ENCODE measurements around the gene ACSF3.

ACSF3 gene

DNA sequence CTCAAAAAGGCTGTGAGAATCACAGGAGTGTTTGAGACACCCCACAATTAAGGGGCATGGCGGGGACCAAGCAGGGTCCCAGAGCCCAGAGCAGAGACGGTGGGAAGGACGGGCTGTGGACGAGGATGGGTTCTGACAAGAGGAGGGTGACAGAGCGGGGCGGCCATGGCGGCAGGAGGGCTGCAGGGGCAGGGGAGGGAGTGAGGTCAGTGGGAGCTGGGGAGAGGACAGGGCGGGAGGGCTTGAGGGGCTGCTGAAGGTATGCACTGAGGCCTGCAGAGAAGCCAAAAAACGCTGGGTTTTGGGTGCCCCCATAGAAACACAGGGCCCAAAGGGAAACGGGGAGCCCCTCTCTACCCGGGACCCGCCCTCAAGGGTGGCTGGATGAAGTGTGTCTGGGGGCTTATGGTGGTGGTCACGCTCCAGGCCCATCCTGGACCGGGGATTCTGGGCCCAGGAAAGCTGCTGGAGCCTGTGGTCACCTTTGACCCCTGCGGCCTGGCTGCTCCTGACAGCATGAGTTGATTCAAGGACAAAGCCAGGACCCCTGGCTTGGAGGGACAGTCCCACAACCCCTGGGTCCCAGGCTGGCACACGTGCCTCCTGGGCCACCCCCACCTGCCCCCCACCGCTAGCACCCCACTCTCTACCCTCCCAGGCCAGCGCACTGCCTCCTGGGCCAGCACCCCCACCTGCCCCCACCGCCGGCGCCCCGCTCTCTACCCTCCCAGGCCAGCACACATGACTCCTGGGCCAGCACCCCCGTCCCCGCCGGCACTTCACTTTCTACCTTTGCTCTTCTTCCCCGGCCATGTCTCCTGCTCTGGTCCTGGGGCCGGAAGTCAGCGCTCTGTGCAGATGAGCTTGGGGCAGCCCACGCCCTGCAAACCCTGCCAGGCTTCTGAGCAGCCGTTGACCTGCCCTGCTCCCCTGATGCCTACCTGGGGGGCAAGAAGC lies 31.0 kb upstream of the ACSF3 start:
- DNase-seq (ENCODE audit: extremely low read depth, insufficient read length): no peak
- Histone ChIP-seq H3K27me3 (replicated peaks; ENCODE audit: control insufficient read depth, insufficient read depth, low read length) (no peaks in the 10 kb centered on the region; the same call in 1 of the 2 replicates), H3K36me3 (ENCODE audit: control insufficient read depth, insufficient read depth, low read length) (no peaks in the 10 kb centered on the region), H3K4me3 (replicated peaks; ENCODE audit: low read depth, low read length) (no peak overlapping the region)
- TF ChIP-seq, protein P1, sequence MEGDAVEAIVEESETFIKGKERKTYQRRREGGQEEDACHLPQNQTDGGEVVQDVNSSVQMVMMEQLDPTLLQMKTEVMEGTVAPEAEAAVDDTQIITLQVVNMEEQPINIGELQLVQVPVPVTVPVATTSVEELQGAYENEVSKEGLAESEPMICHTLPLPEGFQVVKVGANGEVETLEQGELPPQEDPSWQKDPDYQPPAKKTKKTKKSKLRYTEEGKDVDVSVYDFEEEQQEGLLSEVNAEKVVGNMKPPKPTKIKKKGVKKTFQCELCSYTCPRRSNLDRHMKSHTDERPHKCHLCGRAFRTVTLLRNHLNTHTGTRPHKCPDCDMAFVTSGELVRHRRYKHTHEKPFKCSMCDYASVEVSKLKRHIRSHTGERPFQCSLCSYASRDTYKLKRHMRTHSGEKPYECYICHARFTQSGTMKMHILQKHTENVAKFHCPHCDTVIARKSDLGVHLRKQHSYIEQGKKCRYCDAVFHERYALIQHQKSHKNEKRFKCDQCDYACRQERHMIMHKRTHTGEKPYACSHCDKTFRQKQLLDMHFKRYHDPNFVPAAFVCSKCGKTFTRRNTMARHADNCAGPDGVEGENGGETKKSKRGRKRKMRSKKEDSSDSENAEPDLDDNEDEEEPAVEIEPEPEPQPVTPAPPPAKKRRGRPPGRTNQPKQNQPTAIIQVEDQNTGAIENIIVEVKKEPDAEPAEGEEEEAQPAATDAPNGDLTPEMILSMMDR (IDR thresholded peaks at IDR 0.05; ENCODE audit: insufficient read depth, low read length, poor library complexity, severe bottlenecking): no peak

DNA sequence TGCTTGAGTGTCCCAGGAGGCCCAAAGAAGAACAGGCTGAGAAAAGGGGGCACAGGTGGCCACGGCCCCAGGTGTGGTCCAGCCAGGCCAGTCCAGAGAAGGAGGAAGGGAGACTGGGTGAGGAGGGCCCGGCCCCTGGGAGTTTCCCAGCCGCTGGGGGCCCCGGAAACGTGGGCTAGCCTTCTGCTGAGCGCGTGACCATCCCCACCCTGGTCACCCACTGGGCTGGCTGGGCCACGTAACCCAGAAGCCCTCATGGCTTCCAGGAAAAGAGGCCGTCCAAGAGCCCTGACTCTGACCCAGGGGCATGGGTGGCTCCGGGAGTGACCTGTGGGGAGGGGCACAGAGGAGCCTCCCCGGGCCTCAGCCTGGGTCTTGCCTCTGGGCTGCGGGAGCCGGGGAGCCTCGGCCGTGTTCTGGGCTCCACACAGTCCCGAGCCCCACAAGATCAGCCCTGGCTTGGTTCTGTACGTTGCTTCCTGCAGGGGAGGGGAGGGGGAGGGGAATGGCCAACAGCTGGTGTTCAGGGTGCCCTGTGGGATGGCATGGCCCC lies 29.8 kb upstream of the ACSF3 start:
- Histone ChIP-seq H3K36me3 (ENCODE audit: control insufficient read depth, insufficient read depth, low read length) (no peaks in the 10 kb centered on the region), H3K4me3 (replicated peaks; ENCODE audit: low read depth, low read length) (no peak overlapping the region), H3K27me3 (replicated peaks; ENCODE audit: control insufficient read depth, insufficient read depth, low read length) (no peaks in the 10 kb centered on the region; the same call in 1 of the 2 replicates)
- TF ChIP-seq, protein P1 (IDR thresholded peaks at IDR 0.05; ENCODE audit: insufficient read depth, low read length, poor library complexity, severe bottlenecking): no peak
- DNase-seq (ENCODE audit: extremely low read depth, insufficient read length): no peak

DNA sequence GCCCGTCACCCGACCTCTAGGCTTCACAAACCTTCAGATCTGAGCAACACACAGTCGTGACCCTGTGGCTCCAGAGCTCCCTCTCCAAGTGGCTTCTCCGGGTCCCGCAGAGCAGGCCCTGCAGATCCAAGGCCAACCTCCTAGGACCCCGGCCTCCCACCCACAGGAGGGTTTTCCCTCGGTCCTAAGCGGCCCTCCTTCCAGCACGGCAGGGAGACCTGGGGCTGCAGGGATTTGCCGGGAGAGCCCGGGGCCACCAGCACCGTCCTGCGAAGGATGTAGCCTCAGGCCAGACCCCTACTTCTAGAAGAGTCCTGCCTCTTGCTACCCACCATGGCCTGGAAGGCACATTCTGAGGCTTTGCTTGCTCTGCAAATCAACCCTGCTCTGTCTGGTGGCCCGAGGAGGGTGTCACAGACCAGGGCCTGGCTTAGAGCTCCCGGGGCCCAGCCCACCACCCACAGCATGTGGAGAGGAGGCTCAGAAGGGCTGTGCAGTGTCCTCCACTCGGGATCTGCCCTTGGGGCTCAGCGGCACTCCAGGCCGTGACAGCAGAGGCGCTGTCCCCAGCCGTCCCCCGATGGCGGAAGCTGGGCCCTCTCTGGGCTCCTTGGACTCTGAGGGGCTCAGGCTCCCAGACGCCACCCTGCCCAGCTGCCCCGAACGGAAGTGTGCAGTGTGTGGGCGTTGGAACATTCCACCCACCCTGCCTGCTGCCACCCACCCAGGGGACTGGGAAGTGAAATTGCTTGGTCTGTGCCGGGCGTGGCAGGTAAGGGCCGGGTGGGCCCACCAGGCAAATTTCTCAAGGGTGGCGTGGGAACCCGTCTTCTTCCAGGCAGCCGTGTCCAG lies 28.8 kb upstream of the ACSF3 start:
- TF ChIP-seq, protein P1 (IDR thresholded peaks at IDR 0.05; ENCODE audit: insufficient read depth, low read length, poor library complexity, severe bottlenecking): peak; percentile 4
- H3K4me3 ChIP-seq (replicated peaks; ENCODE audit: low read depth, low read length): no peak overlapping the region
- H3K27me3 ChIP-seq (replicated peaks; ENCODE audit: control insufficient read depth, insufficient read depth, low read length): no peaks in the 10 kb centered on the region; the same call in 1 of the 2 replicates
- DNase-seq (ENCODE audit: extremely low read depth, insufficient read length): no peak
- no peaks in the 10 kb centered on the region for H3K36me3 ChIP-seq (ENCODE audit: control insufficient read depth, insufficient read depth, low read length)

DNA sequence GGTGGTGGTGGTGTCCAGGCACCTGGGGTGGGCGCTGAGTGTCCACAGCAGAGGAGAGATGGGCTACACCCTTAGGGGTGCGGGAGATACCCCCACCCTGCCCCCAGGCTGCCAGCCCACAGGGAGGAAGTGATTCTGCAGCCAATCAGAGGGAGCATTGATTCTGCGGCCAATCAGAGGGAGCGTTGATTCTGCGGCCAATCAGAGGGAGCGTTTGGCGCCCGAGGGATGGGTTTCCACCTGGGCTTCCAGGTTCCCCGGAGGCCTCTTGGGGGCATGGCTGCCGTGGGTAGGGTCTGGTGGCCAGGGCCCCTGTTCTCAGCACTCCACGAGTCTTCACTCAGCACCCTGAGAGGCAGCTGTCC lies 28.2 kb upstream of the ACSF3 start:
- Histone ChIP-seq H3K36me3 (ENCODE audit: control insufficient read depth, insufficient read depth, low read length) (no peaks in the 10 kb centered on the region), H3K27me3 (replicated peaks; ENCODE audit: control insufficient read depth, insufficient read depth, low read length) (no peaks in the 10 kb centered on the region; the same call in 1 of the 2 replicates), H3K4me3 (replicated peaks; ENCODE audit: low read depth, low read length) (no peak overlapping the region)
- no peak for DNase-seq (ENCODE audit: extremely low read depth, insufficient read length)
- TF ChIP-seq, protein P1 (IDR thresholded peaks at IDR 0.05; ENCODE audit: insufficient read depth, low read length, poor library complexity, severe bottlenecking): no peak

DNA sequence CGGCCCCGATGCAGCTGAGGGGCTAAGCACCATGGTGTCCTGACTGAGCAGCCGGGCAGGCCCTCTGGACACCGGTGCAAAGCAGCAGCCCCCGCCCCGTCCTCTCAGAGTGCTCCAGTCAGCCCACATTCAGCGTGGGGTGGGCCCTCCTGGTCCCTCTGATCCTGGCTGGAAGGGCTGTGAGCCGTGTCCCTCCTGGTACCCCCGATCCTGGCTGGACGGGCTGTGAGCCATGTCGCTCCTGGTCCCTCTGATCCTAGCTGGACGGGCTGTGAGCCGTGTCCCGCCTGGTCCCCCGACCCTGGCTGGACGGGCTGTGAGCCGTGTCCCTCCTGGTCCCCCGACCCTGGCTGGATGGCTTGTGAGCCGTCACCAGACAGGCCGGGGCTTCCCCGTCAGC lies 26.9 kb upstream of the ACSF3 start:
- H3K36me3 ChIP-seq (ENCODE audit: control insufficient read depth, insufficient read depth, low read length): no peaks in the 10 kb centered on the region
- TF ChIP-seq, protein P1 (IDR thresholded peaks at IDR 0.05; ENCODE audit: insufficient read depth, low read length, poor library complexity, severe bottlenecking): no peak
- no peaks in the 10 kb centered on the region; the same call in 1 of the 2 replicates for H3K27me3 ChIP-seq (replicated peaks; ENCODE audit: control insufficient read depth, insufficient read depth, low read length)
- DNase-seq (ENCODE audit: extremely low read depth, insufficient read length): no peak
- H3K4me3 ChIP-seq (replicated peaks; ENCODE audit: low read depth, low read length): no peak overlapping the region
